Suppressor macrophage treated with lipopolysaccharide for 1 hour (primary cell): ENCODE data around the gene GAB2.
A peak's percentile ranks its signal among the peaks of the same experiment; 100 is the strongest.
"Not testable (repeated sequence)": the region's sequence is repeated elsewhere in the genome, so short reads cannot be mapped to it uniquely, and the experiment has no call there.

ENCODE experiments used
- DNase-seq, 3 donors: peaks; one replicate each; pipeline ENCODE4 v3.0.0-alpha.2; 2020 to 2022

The GAB2 gene

GRCh38 chr11:78274739-78275138, 142.9 kb downstream of the GAB2 start:
- DNase-seq = no peak

GRCh38 chr11:78272625-78273269, 144.9 kb downstream of the GAB2 start:
- not testable (repeated sequence) for DNase-seq

- not testable (repeated sequence) for DNase-seq
These were observed 145.8 kb downstream of the GAB2 start for GRCh38 chr11:78271801-78272200.

- no peak for DNase-seq
These were observed 146.6 kb downstream of the GAB2 start for GRCh38 chr11:78270971-78271370.

- DNase-seq = no peak
These were observed 147.8 kb downstream of the GAB2 start for GRCh38 chr11:78269806-78270205.

GRCh38 chr11:78268591-78269410, 148.8 kb downstream of the GAB2 start:
- no peak for DNase-seq

- no peak for DNase-seq
These were observed 151.2 kb downstream of the GAB2 start for GRCh38 chr11:78266451-78266850.

- DNase-seq = no peak
These were observed 152.3 kb downstream of the GAB2 start for GRCh38 chr11:78265326-78265725.

GRCh38 chr11:78262691-78263090, 154.9 kb downstream of the GAB2 start:
- DNase-seq = no peak

GRCh38 chr11:78262238-78262637, 155.4 kb downstream of the GAB2 start:
- no peak for DNase-seq

- DNase-seq = no peak
These were observed 155.8 kb downstream of the GAB2 start for GRCh38 chr11:78261828-78262227.

GRCh38 chr11:78261367-78261766, 156.3 kb downstream of the GAB2 start:
- no peak for DNase-seq

GRCh38 chr11:78259777-78260487, 157.7 kb downstream of the GAB2 start:
- no peak for DNase-seq

- DNase-seq = no peak
These were observed 160.0 kb downstream of the GAB2 start for GRCh38 chr11:78257654-78258053.

GRCh38 chr11:78256962-78257361, 160.7 kb downstream of the GAB2 start:
- DNase-seq = peak in 2 of 3 donors; percentile 28 to 41

GRCh38 chr11:78255919-78256318, 161.7 kb downstream of the GAB2 start:
- no peak for DNase-seq

GRCh38 chr11:78254268-78254667, 163.4 kb downstream of the GAB2 start:
- DNase-seq = no peak

GRCh38 chr11:78253797-78254196, 163.8 kb downstream of the GAB2 start:
- DNase-seq = no peak

- DNase-seq = no peak
These were observed 166.4 kb downstream of the GAB2 start for GRCh38 chr11:78251083-78251775.

GRCh38 chr11:78250099-78250498, 167.5 kb downstream of the GAB2 start:
- DNase-seq = no peak

- peak in 1 of 3 donors; percentile 20 for DNase-seq
These were observed 168.7 kb downstream of the GAB2 start for GRCh38 chr11:78248903-78249302.

- DNase-seq = no peak
These were observed 169.4 kb downstream of the GAB2 start for GRCh38 chr11:78248191-78248590.
